ENCODE measurements around the gene SH3TC1. TPM values are rescaled to one million over a fixed set of nuclear protein-coding genes. Genes with fewer than 3 reads are reported as not detected.

SH3TC1 gene
- total RNA-seq, 1 donor from 2014 or later: 0.70 TPM

DNA sequence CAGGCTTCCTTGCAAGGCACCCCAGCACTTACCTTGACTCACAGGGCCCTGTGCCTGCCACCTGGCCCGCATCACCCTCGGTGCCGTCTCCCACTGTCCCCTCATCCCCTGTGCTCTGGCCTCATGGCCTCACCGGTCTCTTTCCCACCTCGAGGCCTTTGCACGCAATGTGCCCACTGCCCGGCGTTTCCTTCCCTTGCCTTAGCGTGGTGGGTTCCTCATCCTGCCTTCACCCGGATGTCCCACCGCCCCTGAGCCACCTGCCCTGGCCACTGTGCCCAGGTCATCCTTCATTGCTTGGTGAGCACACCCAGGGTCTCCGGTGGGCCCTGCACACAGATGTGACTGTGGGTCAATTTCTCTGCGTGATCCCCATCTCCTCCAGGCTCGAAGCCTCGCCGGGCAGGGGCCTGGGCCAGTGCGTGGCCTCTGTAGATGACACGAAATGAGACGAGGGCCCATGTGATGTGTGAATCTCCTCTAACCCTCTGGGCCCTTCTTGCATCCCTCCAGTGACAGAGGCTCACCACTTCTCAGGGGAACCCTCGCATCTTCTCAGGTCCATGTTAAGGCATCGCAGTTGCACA, 75.1 kb downstream of the SH3TC1 start:
- H3K4me1 Mint-ChIP-seq (ENCODE audit: unreplicated experiment): peaks cover 31% of the 10 kb centered on the region
- TF ChIP-seq, protein P1, sequence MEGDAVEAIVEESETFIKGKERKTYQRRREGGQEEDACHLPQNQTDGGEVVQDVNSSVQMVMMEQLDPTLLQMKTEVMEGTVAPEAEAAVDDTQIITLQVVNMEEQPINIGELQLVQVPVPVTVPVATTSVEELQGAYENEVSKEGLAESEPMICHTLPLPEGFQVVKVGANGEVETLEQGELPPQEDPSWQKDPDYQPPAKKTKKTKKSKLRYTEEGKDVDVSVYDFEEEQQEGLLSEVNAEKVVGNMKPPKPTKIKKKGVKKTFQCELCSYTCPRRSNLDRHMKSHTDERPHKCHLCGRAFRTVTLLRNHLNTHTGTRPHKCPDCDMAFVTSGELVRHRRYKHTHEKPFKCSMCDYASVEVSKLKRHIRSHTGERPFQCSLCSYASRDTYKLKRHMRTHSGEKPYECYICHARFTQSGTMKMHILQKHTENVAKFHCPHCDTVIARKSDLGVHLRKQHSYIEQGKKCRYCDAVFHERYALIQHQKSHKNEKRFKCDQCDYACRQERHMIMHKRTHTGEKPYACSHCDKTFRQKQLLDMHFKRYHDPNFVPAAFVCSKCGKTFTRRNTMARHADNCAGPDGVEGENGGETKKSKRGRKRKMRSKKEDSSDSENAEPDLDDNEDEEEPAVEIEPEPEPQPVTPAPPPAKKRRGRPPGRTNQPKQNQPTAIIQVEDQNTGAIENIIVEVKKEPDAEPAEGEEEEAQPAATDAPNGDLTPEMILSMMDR (IDR thresholded peaks at IDR 0.05): no peak
- no peak for DNase-seq (ENCODE audit: extremely low spot score, unreplicated experiment)
- H3K27ac Mint-ChIP-seq (ENCODE audit: unreplicated experiment): no peak overlapping the region
- no peak overlapping the region for H3K4me3 Mint-ChIP-seq (ENCODE audit: unreplicated experiment)
- peaks cover 6% of the 10 kb centered on the region for H3K27me3 Mint-ChIP-seq (ENCODE audit: unreplicated experiment)
- no peaks in the 10 kb centered on the region for H3K36me3 Mint-ChIP-seq (ENCODE audit: unreplicated experiment)
- no peaks in the 10 kb centered on the region for H3K9me3 Mint-ChIP-seq (ENCODE audit: unreplicated experiment)

DNA sequence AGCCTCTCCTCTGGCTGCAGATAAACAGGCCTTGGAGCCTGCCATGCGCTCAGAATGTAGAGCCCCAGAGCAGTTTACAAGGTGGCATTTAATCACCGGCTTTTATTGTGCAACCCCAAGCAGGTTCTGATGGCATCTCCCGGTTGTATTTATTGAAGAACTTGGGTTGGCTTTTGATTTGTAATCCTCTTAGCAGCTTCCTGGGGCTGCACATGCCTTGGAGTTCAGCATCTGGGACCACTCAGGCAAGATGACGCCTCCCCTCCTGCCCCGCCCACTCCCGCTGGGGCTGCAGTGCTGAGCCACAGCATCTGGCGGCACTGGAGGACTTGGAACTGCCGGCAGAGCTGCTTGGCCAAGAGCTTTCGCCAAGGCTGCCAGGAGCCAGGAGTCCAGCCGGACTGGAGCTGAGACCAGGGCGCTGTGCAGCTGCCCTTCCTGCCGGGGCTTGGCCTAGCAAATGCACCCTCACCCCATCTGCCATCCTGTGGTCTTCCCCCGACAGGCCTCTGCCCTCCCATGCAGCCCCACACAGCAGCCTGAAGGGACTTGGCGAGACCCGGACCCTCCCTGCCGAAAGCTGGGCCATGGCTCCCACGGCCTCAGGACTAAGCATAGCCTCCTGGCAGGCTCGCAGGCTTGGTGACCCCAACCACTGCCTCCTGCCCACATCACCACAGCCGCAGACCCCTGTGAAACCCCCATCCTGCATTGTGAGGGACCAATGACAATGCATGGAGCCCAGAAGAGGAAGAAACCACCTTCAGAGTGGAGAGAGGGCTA, 75.9 kb downstream of the SH3TC1 start:
- DNase-seq (ENCODE audit: extremely low spot score, unreplicated experiment): peak; percentile 93
- Mint-ChIP-seq H3K4me1 (ENCODE audit: unreplicated experiment) (peaks cover 33% of the 10 kb centered on the region), H3K27me3 (ENCODE audit: unreplicated experiment) (peaks cover 5% of the 10 kb centered on the region), H3K36me3 (ENCODE audit: unreplicated experiment) (no peaks in the 10 kb centered on the region), H3K27ac (ENCODE audit: unreplicated experiment) (no peak overlapping the region), H3K9me3 (ENCODE audit: unreplicated experiment) (no peaks in the 10 kb centered on the region), H3K4me3 (ENCODE audit: unreplicated experiment) (no peak overlapping the region)
- TF ChIP-seq, protein P1 (IDR thresholded peaks at IDR 0.05): peak; percentile 57

DNA sequence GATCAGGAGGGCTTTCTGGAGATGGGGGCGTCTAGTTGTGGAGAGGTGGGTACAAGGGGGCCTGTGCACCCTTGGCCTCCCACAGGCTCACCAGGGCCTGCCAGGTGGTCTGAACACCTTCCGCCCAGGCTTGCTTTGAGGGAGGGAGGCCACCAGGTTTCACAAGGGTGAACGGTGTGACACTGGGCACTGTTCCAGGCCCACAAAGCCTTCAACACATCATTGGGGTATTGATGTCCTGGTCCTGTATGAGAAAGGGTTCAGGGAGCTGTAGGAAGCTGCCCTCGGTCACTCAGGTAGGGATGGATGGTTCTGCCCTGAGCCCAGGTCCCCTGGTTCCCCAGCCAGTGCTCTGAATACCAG, 76.4 kb downstream of the SH3TC1 start:
- peaks cover 33% of the 10 kb centered on the region for H3K4me1 Mint-ChIP-seq (ENCODE audit: unreplicated experiment)
- peaks cover 4% of the 10 kb centered on the region for H3K27me3 Mint-ChIP-seq (ENCODE audit: unreplicated experiment)
- H3K9me3 Mint-ChIP-seq (ENCODE audit: unreplicated experiment): no peaks in the 10 kb centered on the region
- DNase-seq (ENCODE audit: extremely low spot score, unreplicated experiment): no peak
- no peak overlapping the region for H3K4me3 Mint-ChIP-seq (ENCODE audit: unreplicated experiment)
- no peaks in the 10 kb centered on the region for H3K36me3 Mint-ChIP-seq (ENCODE audit: unreplicated experiment)
- no peak overlapping the region for H3K27ac Mint-ChIP-seq (ENCODE audit: unreplicated experiment)
- TF ChIP-seq, protein P1 (IDR thresholded peaks at IDR 0.05): no peak

DNA sequence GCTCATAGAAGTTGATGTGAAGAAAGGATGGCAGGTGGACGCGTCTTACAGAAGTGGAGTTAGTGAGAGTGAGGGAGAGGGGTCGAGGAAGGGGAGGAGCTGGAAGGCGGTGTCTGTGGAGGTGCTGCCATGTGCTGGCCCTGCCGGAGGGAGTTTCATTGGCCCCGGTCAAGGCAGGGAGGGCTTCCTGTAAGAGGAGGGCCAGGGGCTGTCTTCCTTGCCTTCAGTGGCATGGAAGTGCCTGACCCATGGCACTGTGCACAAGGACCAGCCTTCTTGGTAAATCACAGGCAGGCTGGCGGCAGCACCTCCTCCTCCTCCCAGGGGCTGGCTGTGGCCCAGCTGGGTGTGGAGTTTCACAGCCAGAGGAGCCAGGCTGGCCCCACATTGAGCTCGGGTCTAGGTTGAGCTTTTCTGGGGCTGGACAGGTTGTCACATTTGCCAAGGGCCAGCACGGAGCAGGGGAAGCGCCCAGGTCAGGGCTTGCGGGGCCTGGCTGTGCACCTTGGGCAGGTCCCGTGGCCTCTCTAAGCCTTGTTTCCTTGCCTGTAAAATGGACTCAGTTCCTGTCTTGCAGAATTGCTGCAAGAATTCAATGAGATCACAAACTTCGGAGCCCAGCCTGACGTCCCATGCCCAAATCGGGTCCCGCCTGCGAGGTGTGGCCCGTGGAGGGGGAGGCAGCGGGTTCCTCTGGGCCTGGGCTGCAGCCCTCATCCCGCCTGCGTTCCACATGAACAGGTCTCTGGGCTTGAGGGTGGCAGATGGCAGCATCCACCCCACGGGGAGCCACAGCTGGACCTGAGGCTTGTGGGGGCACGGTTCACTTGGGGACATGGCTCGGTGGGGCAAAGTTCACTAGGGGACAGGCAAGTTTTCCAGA, 77.5 kb downstream of the SH3TC1 start:
- TF ChIP-seq, protein P1 (IDR thresholded peaks at IDR 0.05): no peak
- Mint-ChIP-seq H3K9me3 (ENCODE audit: unreplicated experiment) (no peaks in the 10 kb centered on the region), H3K36me3 (ENCODE audit: unreplicated experiment) (no peaks in the 10 kb centered on the region), H3K27ac (ENCODE audit: unreplicated experiment) (no peak overlapping the region), H3K27me3 (ENCODE audit: unreplicated experiment) (no peaks in the 10 kb centered on the region), H3K4me1 (ENCODE audit: unreplicated experiment) (peaks cover 36% of the 10 kb centered on the region), H3K4me3 (ENCODE audit: unreplicated experiment) (no peak overlapping the region)
- no peak for DNase-seq (ENCODE audit: extremely low spot score, unreplicated experiment)
